Ovary (tissue), 3 donors: Measurements from ENCODE around the gene GRIK1.

ENCODE experiments used
- EP300 ChIP-seq: sonication (generic); formaldehyde crosslinking; IDR thresholded peaks from one replicate; pipeline ENCODE4 v1.6.1; 2017; ENCODE audit warnings: antibody characterized with exemption
- POLR2A ChIP-seq: fragments of 450-650 bp; IDR thresholded peaks from one replicate; pipeline ENCODE4 v1.6.1; 2017; ENCODE audit warnings: antibody characterized with exemption, mild to moderate bottlenecking, moderate library complexity
- TF ChIP-seq, protein P1 (sequence below), 3 donors: fragments of 450-650 bp in 2 of 3; fragments of 200-600 bp in 1 of 3; IDR thresholded peaks; one replicate each; pipeline versions ENCODE4 v1.5.1 to v1.8.0; 2016 to 2022; ENCODE audit warnings: antibody characterized with exemption in 3 of 3, mild to moderate bottlenecking in 1 of 3
- donor health status: DM: no; HTN: no; CAD: no.

DNA sequence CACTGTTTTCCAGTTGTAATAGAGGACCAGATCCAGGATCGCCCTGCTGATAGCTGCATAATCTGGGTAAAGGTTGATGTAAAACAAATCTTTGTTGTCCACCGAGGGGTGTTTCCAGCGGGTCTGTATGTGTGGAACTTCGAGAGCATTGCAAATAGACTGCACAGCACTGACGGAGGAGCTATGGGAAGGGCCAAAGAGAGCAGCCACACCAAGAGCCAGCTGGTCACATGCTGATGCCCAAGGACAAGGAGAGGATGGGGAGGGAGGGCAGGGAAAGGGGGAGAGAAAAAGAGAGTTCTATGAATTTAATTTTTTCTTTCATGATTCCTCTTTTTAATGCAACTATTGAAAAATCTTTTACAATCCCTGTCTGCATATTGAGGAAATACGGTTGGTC lies 250.0 kb downstream of the GRIK1 start:
- TF ChIP-seq POLR2A (no peak), EP300 (no peak)
- TF ChIP-seq, protein P1, sequence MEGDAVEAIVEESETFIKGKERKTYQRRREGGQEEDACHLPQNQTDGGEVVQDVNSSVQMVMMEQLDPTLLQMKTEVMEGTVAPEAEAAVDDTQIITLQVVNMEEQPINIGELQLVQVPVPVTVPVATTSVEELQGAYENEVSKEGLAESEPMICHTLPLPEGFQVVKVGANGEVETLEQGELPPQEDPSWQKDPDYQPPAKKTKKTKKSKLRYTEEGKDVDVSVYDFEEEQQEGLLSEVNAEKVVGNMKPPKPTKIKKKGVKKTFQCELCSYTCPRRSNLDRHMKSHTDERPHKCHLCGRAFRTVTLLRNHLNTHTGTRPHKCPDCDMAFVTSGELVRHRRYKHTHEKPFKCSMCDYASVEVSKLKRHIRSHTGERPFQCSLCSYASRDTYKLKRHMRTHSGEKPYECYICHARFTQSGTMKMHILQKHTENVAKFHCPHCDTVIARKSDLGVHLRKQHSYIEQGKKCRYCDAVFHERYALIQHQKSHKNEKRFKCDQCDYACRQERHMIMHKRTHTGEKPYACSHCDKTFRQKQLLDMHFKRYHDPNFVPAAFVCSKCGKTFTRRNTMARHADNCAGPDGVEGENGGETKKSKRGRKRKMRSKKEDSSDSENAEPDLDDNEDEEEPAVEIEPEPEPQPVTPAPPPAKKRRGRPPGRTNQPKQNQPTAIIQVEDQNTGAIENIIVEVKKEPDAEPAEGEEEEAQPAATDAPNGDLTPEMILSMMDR (IDR thresholded peaks at IDR 0.05): no peak
